Ishikawa (cell line): ENCODE results near the gene FGD6.

ENCODE experiments used
- CEBPB ChIP-seq: IDR thresholded peaks from 2 replicates; pipeline ENCODE4 v1.6.1; 2012
- EGR1 ChIP-seq: IDR thresholded peaks from 2 replicates; pipeline ENCODE4 v1.6.1; 2012
- EP300 ChIP-seq: IDR thresholded peaks from 2 replicates; pipeline ENCODE4 v1.6.1; 2012; ENCODE audit warnings: borderline replicate concordance
- MAX ChIP-seq: IDR thresholded peaks from 2 replicates; pipeline ENCODE4 v1.6.1; 2012
- RAD21 ChIP-seq: IDR thresholded peaks from 2 replicates; pipeline ENCODE4 v1.6.1; 2012; ENCODE audit warnings: low read depth
- USF1 ChIP-seq: IDR thresholded peaks from 2 replicates; pipeline ENCODE4 v1.6.1; 2012
- YY1 ChIP-seq: IDR thresholded peaks from 2 replicates; pipeline ENCODE4 v1.6.1; 2012; ENCODE audit warnings: low read depth
- ZBTB7A ChIP-seq: IDR thresholded peaks from 2 replicates; pipeline ENCODE4 v1.6.1; 2012; ENCODE audit warnings: low read depth

- TF ChIP-seq YY1 = no peak
- TF ChIP-seq ZBTB7A = no peak
- no peak for TF ChIP-seq EP300
- TF ChIP-seq RAD21 = no peak
- no peak for TF ChIP-seq USF1
- no peak for TF ChIP-seq EGR1
- TF ChIP-seq CEBPB = no peak
- TF ChIP-seq MAX = no peak
These were observed 22.1 kb downstream of the FGD6 start for GRCh38 chr12:95195122-95195521.
